Measurements from ENCODE around the gene CCR7. TPM values are rescaled to one million over a fixed set of nuclear protein-coding genes. Genes with fewer than 3 reads are reported as not detected.

CCR7 gene
- total RNA-seq, 1 experiment from 2014 or later: 0.57 TPM

Other genes with a start within 250 kb of the CCR7 start
- 1.4 to 2.3 TPM (median 2.0 TPM) in 3 replicates for gene GJD3, start 200.7 kb downstream of the CCR7 start, total RNA-seq (2021)
- 273 to 307 TPM (median 292 TPM) in 3 replicates for gene TOP2A, start 147.6 kb downstream of the CCR7 start, total RNA-seq (2021)
- gene IGFBP4, start 122.0 kb downstream of the CCR7 start, total RNA-seq (2021): 155 to 172 TPM (median 162 TPM) in 3 replicates
- 0.55 to 0.87 TPM (median 0.80 TPM) in 3 replicates for gene TNS4, start 63.8 kb downstream of the CCR7 start, total RNA-seq (2021)
- 109 to 114 TPM (median 114 TPM) in 3 replicates for gene SMARCE1, start 82.3 kb upstream of the CCR7 start, total RNA-seq (2021)
- gene KRT222, start 99.7 kb upstream of the CCR7 start, total RNA-seq (2021): 0.09 to 0.34 TPM (median 0.30 TPM) in 3 replicates
- gene KRT24, start 138.3 kb upstream of the CCR7 start, total RNA-seq (2021): not detected in 3 replicates
- gene KRT25, start 189.9 kb upstream of the CCR7 start, total RNA-seq (2021): not detected in 3 replicates
- gene KRT26, start 206.7 kb upstream of the CCR7 start, total RNA-seq (2021): not detected in 3 replicates
- not detected in 3 replicates for gene KRT27, start 217.1 kb upstream of the CCR7 start, total RNA-seq (2021)
- gene KRT28, start 234.5 kb upstream of the CCR7 start, total RNA-seq (2021): not detected in 3 replicates